Measurements from ENCODE around the gene CLK2. TPM values are rescaled to one million over a fixed set of nuclear protein-coding genes. Genes with fewer than 3 reads are reported as not detected.

The CLK2 gene
- total and polyA plus RNA-seq, 9 of the 15 experiments (the other 6 are each of a cell fraction or from before 2014, with no cell fraction given) = 13.5 to 81.4 (median 39.6) TPM

- Histone ChIP-seq H2AFZ (ENCODE audit: low read depth, low read length) (no peak overlapping the region), H3K27me3 (ENCODE audit: control insufficient read depth in 2 of 2, insufficient read depth in 2 of 2, low read length in 2 of 2) (no peaks in the 10 kb centered on the region), H3K9me1 (ENCODE audit: control insufficient read depth, insufficient read depth, low read length) (no peaks in the 10 kb centered on the region), H3K27ac (ENCODE audit: extremely low read depth, low read depth, low read length) (no peak overlapping the region), H3K79me2 (ENCODE audit: control insufficient read depth, insufficient read depth, low read length) (peaks cover 46% of the 10 kb centered on the region), H3K36me3 (ENCODE audit: control insufficient read depth, insufficient read depth, low read length) (peaks cover 73% of the 10 kb centered on the region), H4K20me1 (replicated peaks; ENCODE audit: control insufficient read depth, insufficient read depth, low read length) (0 out of 2 replicates have a peak, but pooled peaks cover 2% of the 10 kb centered on the region), H3K4me1 (replicated peaks in 1 of 2; ENCODE audit: control insufficient read depth in 2 of 2, insufficient read depth in 2 of 2, low read length in 2 of 2) (peaks cover 11 to 15% of the 10 kb centered on the region in 2 experiments; a peak in 3 of 5 replicates), H3K4me2 (ENCODE audit: insufficient read depth, low read length) (peak overlapping the region; percentile 18), H3K9ac (ENCODE audit: insufficient read depth in 1 of 2, low read depth in 2 of 2, low read length in 2 of 2) (peak overlapping the region in 1 of 2 experiments; percentile 70; a peak in 2 of 4 replicates), H3K4me3 (no peak overlapping the region), H3K9me3 (replicated peaks; ENCODE audit: control insufficient read depth, insufficient read depth, low read depth, low read length) (no peaks in the 10 kb centered on the region)
- CTCF ChIA-PET (ENCODE audit: low intra/inter-chr PET ratio) = no interaction called here
- DNase-seq (ENCODE audit: extremely low read depth in 1 of 4, low spot score in 3 of 4) (no peak), FAIRE-seq (no peak), ATAC-seq (no peak)
- WGBS (ENCODE audit: insufficient coverage, low coverage, missing lambda C conversion rate) = 96% methylated on average over 6 of the region's 8 CpGs
- TF ChIP-seq, protein P1, sequence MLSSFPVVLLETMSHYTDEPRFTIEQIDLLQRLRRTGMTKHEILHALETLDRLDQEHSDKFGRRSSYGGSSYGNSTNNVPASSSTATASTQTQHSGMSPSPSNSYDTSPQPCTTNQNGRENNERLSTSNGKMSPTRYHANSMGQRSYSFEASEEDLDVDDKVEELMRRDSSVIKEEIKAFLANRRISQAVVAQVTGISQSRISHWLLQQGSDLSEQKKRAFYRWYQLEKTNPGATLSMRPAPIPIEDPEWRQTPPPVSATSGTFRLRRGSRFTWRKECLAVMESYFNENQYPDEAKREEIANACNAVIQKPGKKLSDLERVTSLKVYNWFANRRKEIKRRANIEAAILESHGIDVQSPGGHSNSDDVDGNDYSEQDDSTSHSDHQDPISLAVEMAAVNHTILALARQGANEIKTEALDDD (IDR thresholded peaks at IDR 0.05) = no peak
- no peak for TF ChIP-seq ZNF398 (CRISPR knock-in tag; IDR thresholded peaks at IDR 0.05)
- TF ChIP-seq MEIS2 (IDR thresholded peaks at IDR 0.05; ENCODE audit: partially characterized antibody) = no peak
- TF ChIP-seq L3MBTL2 (IDR thresholded peaks at IDR 0.05) = no peak
- TF ChIP-seq JUND (IDR thresholded peaks at IDR 0.05; ENCODE audit: borderline replicate concordance, low read depth, low read length) = no peak
- TF ChIP-seq JUND (tag; IDR thresholded peaks at IDR 0.05; ENCODE audit: borderline replicate concordance, low read depth, low read length) = no peak
- no peak for TF ChIP-seq ZNF699 (CRISPR knock-in tag; IDR thresholded peaks at IDR 0.05; ENCODE audit: insufficient replicate concordance)
- TF ChIP-seq GTF2F1 (IDR thresholded peaks at IDR 0.05; ENCODE audit: low read depth, low read length) = no peak
- no peak for TF ChIP-seq ZNF408 (CRISPR knock-in tag; IDR thresholded peaks at IDR 0.05; ENCODE audit: low read depth)
- TF ChIP-seq FOXJ2 (tag; IDR thresholded peaks at IDR 0.05) = no peak
- TF ChIP-seq, protein P2, sequence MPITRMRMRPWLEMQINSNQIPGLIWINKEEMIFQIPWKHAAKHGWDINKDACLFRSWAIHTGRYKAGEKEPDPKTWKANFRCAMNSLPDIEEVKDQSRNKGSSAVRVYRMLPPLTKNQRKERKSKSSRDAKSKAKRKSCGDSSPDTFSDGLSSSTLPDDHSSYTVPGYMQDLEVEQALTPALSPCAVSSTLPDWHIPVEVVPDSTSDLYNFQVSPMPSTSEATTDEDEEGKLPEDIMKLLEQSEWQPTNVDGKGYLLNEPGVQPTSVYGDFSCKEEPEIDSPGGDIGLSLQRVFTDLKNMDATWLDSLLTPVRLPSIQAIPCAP (CRISPR knock-in tag; IDR thresholded peaks at IDR 0.05; ENCODE audit: borderline replicate concordance) = no peak
- no TSS peak for BruUV-seq (replicated peaks)
- intact Hi-C loops (cut with micrococcal nuclease) = no loop called here
- POLR2A ChIA-PET = interaction anchor here (0.6 kb wide), 1 partner anchor 303 kb away, joined by 3 read pairs; no protein-coding TSS in a partner anchor
- in situ Hi-C loops (cut with MboI) = loop anchor here (25.0 kb wide), 1 partner anchor 1424 kb away; the partner anchor contains the start of genes ISG20L2, METTL25B and MRPL24
Measured at GRCh38 chr1:155313261-155313660, 40.0 kb upstream of the CLK2 start.
